ENCODE data around the gene TAP1.

TAP1 gene

GRCh38 chr6:32868257-32868788, 14.8 kb upstream of the TAP1 start:
- ATAC-seq = peak; percentile 88
- Mint-ChIP-seq H3K4me1 (peaks cover 25% of the 10 kb centered on the region), H3K9me3 (no peaks in the 10 kb centered on the region), H3K36me3 (peaks cover 6% of the 10 kb centered on the region), H3K4me3 (no peak overlapping the region), H3K27ac (no peak overlapping the region)
- peak; percentile 79 to 91 for DNase-seq (ENCODE audit: low spot score in 2 of 2)

GRCh38 chr6:32867554-32868256, 14.2 kb upstream of the TAP1 start:
- peaks cover 12% of the 10 kb centered on the region for H3K36me3 Mint-ChIP-seq
- DNase-seq (ENCODE audit: low spot score in 2 of 2) (no peak), ATAC-seq (no peak)
- H3K4me3 Mint-ChIP-seq = no peak overlapping the region
- peaks cover 25% of the 10 kb centered on the region for H3K4me1 Mint-ChIP-seq
- peak overlapping the region; percentile 23 for H3K27ac Mint-ChIP-seq
- no peaks in the 10 kb centered on the region for H3K9me3 Mint-ChIP-seq

GRCh38 chr6:32867022-32867477, 13.5 kb upstream of the TAP1 start:
- no peak overlapping the region for H3K4me3 Mint-ChIP-seq
- ATAC-seq (no peak), DNase-seq (ENCODE audit: low spot score in 2 of 2) (no peak)
- peaks cover 18% of the 10 kb centered on the region for H3K36me3 Mint-ChIP-seq
- H3K27ac Mint-ChIP-seq = peak overlapping the region; percentile 23
- peaks cover 25% of the 10 kb centered on the region for H3K4me1 Mint-ChIP-seq
- no peaks in the 10 kb centered on the region for H3K9me3 Mint-ChIP-seq

- Mint-ChIP-seq H3K27ac (peak overlapping the region; percentile 49), H3K4me3 (no peak overlapping the region), H3K36me3 (peaks cover 30% of the 10 kb centered on the region), H3K9me3 (no peaks in the 10 kb centered on the region), H3K4me1 (peaks cover 29% of the 10 kb centered on the region)
- no peak for DNase-seq (ENCODE audit: low spot score in 2 of 2)
- ATAC-seq = no peak
Measured at GRCh38 chr6:32865724-32866443, 12.4 kb upstream of the TAP1 start.

- Mint-ChIP-seq H3K4me1 (peaks cover 49% of the 10 kb centered on the region), H3K4me3 (no peak overlapping the region), H3K36me3 (peaks cover 62% of the 10 kb centered on the region), H3K27ac (peak overlapping the region; percentile 56), H3K9me3 (no peaks in the 10 kb centered on the region)
- DNase-seq (ENCODE audit: low spot score in 2 of 2) (no peak), ATAC-seq (no peak)
Measured at GRCh38 chr6:32862725-32863124, 9.2 kb upstream of the TAP1 start.

- H3K27ac Mint-ChIP-seq = peak overlapping the region; percentile 75
- peaks cover 54% of the 10 kb centered on the region for H3K4me1 Mint-ChIP-seq
- no peaks in the 10 kb centered on the region for H3K9me3 Mint-ChIP-seq
- H3K4me3 Mint-ChIP-seq = no peak overlapping the region
- peaks cover 82% of the 10 kb centered on the region for H3K36me3 Mint-ChIP-seq
- no peak for ATAC-seq
- no peak for DNase-seq (ENCODE audit: low spot score in 2 of 2)
Measured at GRCh38 chr6:32860674-32861073, 7.2 kb upstream of the TAP1 start.

GRCh38 chr6:32858194-32858593, 4.7 kb upstream of the TAP1 start:
- Mint-ChIP-seq H3K4me3 (peak overlapping the region; percentile 36), H3K4me1 (peaks cover 53% of the 10 kb centered on the region), H3K36me3 (peaks cover 96% of the 10 kb centered on the region), H3K27ac (peak overlapping the region; percentile 90), H3K9me3 (no peaks in the 10 kb centered on the region)
- DNase-seq (ENCODE audit: low spot score in 2 of 2) = no peak
- ATAC-seq = no peak

- Mint-ChIP-seq H3K9me3 (no peaks in the 10 kb centered on the region), H3K36me3 (peaks cover 95% of the 10 kb centered on the region), H3K4me3 (peak overlapping the region; percentile 36), H3K27ac (peak overlapping the region; percentile 90), H3K4me1 (peaks cover 53% of the 10 kb centered on the region)
- no peak for DNase-seq (ENCODE audit: low spot score in 2 of 2)
- ATAC-seq = no peak
Measured at GRCh38 chr6:32857156-32857891, 3.8 kb upstream of the TAP1 start.

GRCh38 chr6:32855467-32856174, 2.1 kb upstream of the TAP1 start:
- Mint-ChIP-seq H3K9me3 (no peaks in the 10 kb centered on the region), H3K36me3 (peaks cover 95% of the 10 kb centered on the region), H3K27ac (peak overlapping the region; percentile 100), H3K4me1 (peaks cover 61% of the 10 kb centered on the region), H3K4me3 (peak overlapping the region; percentile 99)
- no peak for ATAC-seq
- DNase-seq (ENCODE audit: low spot score in 2 of 2) = no peak

- peaks cover 95% of the 10 kb centered on the region for H3K36me3 Mint-ChIP-seq
- H3K27ac Mint-ChIP-seq = peak overlapping the region; percentile 100
- H3K4me1 Mint-ChIP-seq = peaks cover 65% of the 10 kb centered on the region
- peak overlapping the region; percentile 99 for H3K4me3 Mint-ChIP-seq
- peak; percentile 37 for ATAC-seq
- no peaks in the 10 kb centered on the region for H3K9me3 Mint-ChIP-seq
- no peak for DNase-seq (ENCODE audit: low spot score in 2 of 2)
Measured at GRCh38 chr6:32854376-32855178, 1.1 kb upstream of the TAP1 start.

- peak overlapping the region; percentile 100 for H3K27ac Mint-ChIP-seq
- peak; percentile 66 for ATAC-seq
- H3K4me1 Mint-ChIP-seq = peaks cover 66% of the 10 kb centered on the region
- peaks cover 95% of the 10 kb centered on the region for H3K36me3 Mint-ChIP-seq
- peak overlapping the region; percentile 99 for H3K4me3 Mint-ChIP-seq
- peak; percentile 51 to 79 for DNase-seq (ENCODE audit: low spot score in 2 of 2)
- H3K9me3 Mint-ChIP-seq = no peaks in the 10 kb centered on the region
Measured at GRCh38 chr6:32852844-32853540, 512 bp downstream of the TAP1 start.

- Mint-ChIP-seq H3K27ac (peak overlapping the region; percentile 100), H3K4me1 (peaks cover 66% of the 10 kb centered on the region), H3K9me3 (no peaks in the 10 kb centered on the region), H3K36me3 (peaks cover 95% of the 10 kb centered on the region), H3K4me3 (peak overlapping the region; percentile 99)
- DNase-seq (ENCODE audit: low spot score in 2 of 2) = peak in 1 of 2 donors; percentile 51
- no peak for ATAC-seq
Measured at GRCh38 chr6:32852018-32852843, 1.3 kb downstream of the TAP1 start.

- Mint-ChIP-seq H3K4me3 (peak overlapping the region; percentile 99), H3K4me1 (peaks cover 67% of the 10 kb centered on the region), H3K9me3 (no peaks in the 10 kb centered on the region), H3K27ac (peak overlapping the region; percentile 100), H3K36me3 (peaks cover 95% of the 10 kb centered on the region)
- ATAC-seq (no peak), DNase-seq (ENCODE audit: low spot score in 2 of 2) (peak in 1 of 2 donors; percentile 44)
Measured at GRCh38 chr6:32851025-32851424, 2.5 kb downstream of the TAP1 start.

Measured in stimulated activated effector memory CD8-positive, alpha-beta T cell treated with anti-CD3 and anti-CD28 coated beads, Interleukin-12 subunit alpha, Interleukin-12 subunit beta, amount 100 ng/mL, for 72 hours (primary cell).